LNCaP clone FGC (cell line): ENCODE results near the gene PRKD1.
"Not testable (repeated sequence)": the region's sequence is repeated elsewhere in the genome, so short reads cannot be mapped to it uniquely, and the experiment has no call there.

Experiments
- DNase-seq: peaks from one replicate; pipeline ENCODE4 v3.0.0-alpha.2; 2011; ENCODE audit warnings: low read depth
- H3K4me3 ChIP-seq: 2 replicates; pipeline ENCODE4 v1.5.1; 2011; ENCODE audit warnings: mild to moderate bottlenecking, low read depth, low read length, control low read depth
- TF ChIP-seq, protein P1 (sequence below): IDR thresholded peaks from 2 replicates; pipeline ENCODE4 v1.5.1; 2012; ENCODE audit warnings: mild to moderate bottlenecking; ENCODE audit not compliant: control insufficient read depth, insufficient read depth; ENCODE audit errors: extremely low read depth

Gene PRKD1

DNA sequence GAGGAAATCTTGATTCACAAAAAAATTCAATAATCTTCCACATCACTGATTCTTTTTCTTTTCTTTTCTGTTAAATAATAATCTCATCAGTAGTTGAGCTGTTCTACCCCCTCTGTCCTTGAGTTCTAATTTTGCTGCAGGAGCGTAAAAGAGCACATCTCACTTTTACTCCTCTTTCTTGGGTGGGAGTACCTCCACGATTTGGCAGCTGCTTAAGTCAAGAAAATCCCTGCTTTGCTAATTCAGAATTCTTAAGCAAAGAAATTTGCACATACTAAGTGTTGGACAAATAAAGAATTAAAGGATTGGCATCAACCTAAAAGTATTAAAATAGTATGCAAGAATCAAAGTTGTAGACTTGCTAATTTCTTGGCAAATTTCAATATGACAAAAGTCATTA lies 128.8 kb downstream of the PRKD1 start:
- H3K4me3 ChIP-seq, result no peak overlapping the region
- TF ChIP-seq, protein P1, sequence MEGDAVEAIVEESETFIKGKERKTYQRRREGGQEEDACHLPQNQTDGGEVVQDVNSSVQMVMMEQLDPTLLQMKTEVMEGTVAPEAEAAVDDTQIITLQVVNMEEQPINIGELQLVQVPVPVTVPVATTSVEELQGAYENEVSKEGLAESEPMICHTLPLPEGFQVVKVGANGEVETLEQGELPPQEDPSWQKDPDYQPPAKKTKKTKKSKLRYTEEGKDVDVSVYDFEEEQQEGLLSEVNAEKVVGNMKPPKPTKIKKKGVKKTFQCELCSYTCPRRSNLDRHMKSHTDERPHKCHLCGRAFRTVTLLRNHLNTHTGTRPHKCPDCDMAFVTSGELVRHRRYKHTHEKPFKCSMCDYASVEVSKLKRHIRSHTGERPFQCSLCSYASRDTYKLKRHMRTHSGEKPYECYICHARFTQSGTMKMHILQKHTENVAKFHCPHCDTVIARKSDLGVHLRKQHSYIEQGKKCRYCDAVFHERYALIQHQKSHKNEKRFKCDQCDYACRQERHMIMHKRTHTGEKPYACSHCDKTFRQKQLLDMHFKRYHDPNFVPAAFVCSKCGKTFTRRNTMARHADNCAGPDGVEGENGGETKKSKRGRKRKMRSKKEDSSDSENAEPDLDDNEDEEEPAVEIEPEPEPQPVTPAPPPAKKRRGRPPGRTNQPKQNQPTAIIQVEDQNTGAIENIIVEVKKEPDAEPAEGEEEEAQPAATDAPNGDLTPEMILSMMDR, result no peak
- no peak for DNase-seq

DNA sequence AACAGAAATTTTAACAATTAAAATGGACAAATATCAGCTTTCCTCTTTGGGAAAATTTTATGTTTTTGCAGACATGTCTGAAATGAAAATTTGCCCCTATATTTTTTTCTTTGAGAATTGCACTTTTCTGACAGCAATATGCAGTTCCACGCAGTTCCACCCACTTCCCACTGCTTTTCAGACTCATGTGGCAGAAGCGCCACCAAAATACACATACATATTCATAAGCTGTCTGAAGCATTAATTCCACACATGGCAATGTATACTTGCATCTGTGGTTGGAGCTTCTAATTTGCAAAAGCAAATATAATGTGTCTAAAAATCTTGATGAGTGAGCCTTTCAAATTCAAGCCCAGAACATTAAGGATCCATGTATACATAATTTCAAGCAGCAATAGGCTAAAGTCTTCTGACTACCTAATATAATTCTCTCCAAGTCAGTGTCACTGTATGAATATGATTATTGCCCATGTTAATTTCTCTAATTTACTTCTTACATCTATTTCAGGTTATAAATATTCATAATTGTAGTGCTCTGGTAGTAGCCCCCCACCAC lies 129.5 kb downstream of the PRKD1 start:
- DNase-seq, result no peak
- TF ChIP-seq, protein P1, result no peak

DNA sequence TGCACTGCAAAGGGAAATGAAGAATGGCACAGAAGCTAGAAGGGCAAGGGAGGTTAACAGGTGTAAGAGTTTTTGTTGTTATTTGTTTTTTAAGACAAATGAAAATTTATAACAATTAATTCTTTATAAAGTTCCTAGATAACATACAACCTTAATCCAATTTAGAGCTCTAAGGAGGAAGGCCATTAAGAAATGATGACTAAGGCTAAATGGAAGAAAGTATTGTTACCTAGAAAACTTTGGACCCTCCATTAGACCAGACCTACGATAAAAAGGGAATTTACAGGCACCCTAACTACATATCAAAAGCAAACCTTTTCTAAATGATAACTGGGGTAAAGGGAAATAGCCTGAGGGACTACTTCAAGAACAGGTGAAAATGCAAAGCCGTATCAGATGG lies 130.8 kb downstream of the PRKD1 start:
- H3K4me3 ChIP-seq, result no peak overlapping the region
- TF ChIP-seq, protein P1, result no peak
- DNase-seq, result no peak

More for the DNA sequence above, 129.5 kb downstream of the PRKD1 start:
- H3K4me3 ChIP-seq, result no peak overlapping the region

DNA sequence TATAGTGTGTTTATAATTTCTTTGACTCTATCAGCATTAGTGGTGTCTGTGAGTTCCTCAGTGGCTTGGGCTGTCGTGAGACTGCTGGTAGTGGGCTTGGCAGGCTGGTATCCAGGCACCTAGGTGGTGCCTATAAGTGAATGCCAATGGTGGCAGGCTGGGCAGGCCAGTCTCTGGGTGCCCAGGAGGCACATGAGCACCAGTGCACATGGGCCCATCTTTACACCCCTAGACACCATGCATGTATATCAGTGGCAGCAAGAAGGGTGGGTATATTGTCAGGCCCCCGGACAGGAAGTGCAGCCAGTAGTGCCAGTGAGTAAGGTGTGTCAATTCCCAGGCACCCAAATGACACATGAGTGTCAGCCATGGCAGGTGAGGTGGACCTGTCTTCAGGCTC lies 138.2 kb downstream of the PRKD1 start:
- no peak overlapping the region for H3K4me3 ChIP-seq
- TF ChIP-seq, protein P1, result no peak
- no peak for DNase-seq

DNA sequence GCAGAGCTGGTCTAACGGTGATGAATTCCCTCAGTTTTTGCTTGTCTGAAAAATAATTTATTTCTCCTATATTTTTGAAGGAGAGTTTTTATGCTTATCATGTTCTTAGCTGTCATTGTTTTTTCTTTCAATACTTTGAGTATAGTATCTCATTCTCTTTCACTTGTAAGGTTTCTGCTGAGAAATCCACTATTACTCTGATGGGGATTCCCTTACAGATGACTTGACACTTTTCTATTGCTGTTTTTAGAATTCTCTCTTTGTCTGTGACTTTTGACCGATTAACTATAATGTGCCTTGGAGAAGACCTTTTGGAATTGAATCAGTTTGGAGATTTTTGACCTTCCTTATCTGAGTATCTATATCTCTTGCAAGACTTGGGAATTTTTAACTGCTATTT lies 139.6 kb downstream of the PRKD1 start:
- no peak for DNase-seq
- no peak overlapping the region for H3K4me3 ChIP-seq
- TF ChIP-seq, protein P1, result no peak

DNA sequence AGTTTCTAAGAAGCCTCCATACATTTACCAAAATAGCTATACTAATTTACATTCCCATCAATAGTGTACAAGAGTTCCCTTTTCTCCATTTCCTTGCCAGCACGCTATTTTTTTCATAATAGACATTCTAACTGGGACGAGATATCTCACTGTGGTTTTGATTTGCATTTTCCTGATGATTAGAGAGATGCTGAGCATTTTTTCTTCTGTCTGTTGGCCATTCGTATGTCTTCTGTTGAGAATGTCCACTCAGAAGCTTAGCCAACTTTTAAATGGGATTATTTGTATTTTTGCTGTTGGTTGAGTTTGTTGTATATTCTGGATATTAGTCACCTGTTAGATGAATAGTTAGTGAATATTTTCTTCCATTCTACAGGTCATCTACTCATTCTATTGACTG lies 144.1 kb downstream of the PRKD1 start:
- TF ChIP-seq, protein P1, result no peak
- H3K4me3 ChIP-seq, result no peak overlapping the region
- DNase-seq, result no peak

DNA sequence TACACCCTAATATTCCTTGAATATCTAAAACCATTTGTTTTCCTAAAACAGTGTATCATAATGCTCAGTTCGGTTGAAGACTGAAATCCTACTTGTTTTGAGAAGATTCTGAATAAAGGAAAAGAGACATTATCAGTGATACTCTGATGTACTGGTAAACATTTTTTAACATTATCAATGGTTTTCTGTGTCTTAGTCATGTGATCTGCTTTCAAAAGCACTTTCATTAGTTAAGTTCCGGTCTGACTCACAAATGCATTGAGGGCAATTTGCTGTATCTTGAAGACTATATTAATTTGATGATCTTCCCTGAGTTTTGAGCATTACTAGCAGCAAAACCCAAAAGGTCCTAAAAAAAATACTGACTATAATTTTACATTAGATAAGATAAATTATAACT lies 145.6 kb downstream of the PRKD1 start:
- H3K4me3 ChIP-seq, result no peak overlapping the region
- no peak for DNase-seq
- TF ChIP-seq, protein P1, result no peak

DNA sequence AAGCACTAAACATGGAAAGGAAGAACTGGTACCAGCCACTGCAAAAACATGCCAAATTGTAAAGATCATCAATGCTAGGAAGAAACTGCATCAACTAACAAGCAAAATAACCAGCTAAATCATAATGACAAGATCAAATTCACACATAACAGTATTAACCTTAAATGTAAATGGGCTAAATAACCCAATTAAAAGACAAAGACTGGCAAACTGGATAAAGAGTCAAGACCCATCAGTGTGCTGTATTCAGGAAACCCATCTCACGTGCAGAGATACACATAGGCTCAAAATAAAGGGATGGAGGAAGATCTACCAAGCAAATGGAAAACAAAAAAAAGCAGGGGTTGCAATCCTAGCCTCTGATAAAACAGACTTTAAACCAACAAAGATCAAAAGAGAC lies 150.5 kb downstream of the PRKD1 start:
- not testable (repeated sequence) for H3K4me3 ChIP-seq, DNase-seq
